HG03565 (cell line): ENCODE measurements around the gene EMC10.
"Not testable (repeated sequence)": the region's sequence is repeated elsewhere in the genome, so short reads cannot be mapped to it uniquely, and the experiment has no call there.

Experiments used
- ATAC-seq: cut with Tn5 transposase; IDR thresholded peaks from one replicate; pipeline ENCODE4 v1.9.1; 2021; ENCODE audit warnings: mild to moderate bottlenecking, moderate library complexity; ENCODE audit not compliant: unreplicated experiment

The EMC10 gene

GRCh38 chr19:50450369-50451222, 25.7 kb upstream of the EMC10 start:
- no peak for ATAC-seq

GRCh38 chr19:50451223-50451534, 25.1 kb upstream of the EMC10 start:
- ATAC-seq: no peak

- ATAC-seq: no peak
These were observed 23.1 kb upstream of the EMC10 start for GRCh38 chr19:50453243-50453642.

- ATAC-seq: no peak
These were observed 20.3 kb upstream of the EMC10 start for GRCh38 chr19:50455992-50456391.

- ATAC-seq: no peak
These were observed 19.0 kb upstream of the EMC10 start for GRCh38 chr19:50457300-50457699.

GRCh38 chr19:50458396-50459066, 17.8 kb upstream of the EMC10 start:
- ATAC-seq: no peak

DNA sequence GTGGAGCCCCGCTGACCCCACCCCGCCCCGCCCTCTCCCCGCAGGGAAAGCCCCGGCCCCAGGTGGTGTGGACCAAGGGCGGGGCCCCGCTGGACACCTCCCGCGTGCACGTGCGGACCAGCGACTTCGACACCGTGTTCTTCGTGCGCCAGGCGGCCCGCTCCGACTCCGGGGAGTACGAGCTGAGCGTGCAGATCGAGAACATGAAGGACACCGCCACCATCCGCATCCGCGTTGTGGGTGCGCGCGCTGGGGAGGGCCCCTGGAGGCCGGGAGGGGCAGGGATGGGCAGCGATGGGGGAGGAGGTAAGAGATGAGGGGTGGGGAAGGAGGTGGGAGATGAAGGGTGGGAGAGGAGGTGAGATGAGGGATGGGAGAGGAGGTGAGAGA, 17.2 kb upstream of the EMC10 start:
- no peak for ATAC-seq

GRCh38 chr19:50459638-50460037, 16.7 kb upstream of the EMC10 start:
- no peak for ATAC-seq

DNA sequence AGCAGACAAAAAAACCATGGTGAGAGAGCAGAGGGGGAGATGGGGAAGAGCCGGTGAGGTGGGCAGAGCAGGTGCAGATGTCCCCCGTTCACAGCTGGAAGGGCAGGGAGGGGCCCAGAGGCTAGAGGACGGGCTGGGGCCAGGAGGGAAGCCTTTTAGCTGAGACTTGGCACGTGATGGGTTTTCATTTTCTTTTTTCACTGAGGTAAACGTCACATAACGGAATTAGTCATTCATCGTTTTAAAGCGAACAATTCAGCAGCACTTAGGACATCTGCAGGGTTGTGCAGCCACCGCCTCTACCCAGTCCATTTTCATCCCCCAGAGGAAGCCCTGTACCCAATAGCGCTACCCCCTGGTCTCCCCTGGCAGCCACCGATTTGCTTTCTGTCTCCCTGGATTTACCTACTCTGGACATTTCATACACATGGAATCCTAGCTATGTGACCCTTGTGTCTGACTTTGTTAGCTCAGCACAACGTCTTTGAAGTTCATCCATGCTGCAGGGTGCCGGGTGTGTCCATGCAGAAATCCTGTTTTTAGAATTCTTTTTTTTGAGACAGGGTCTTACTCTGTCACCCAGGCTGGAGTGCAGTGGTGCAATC, 16.0 kb upstream of the EMC10 start:
- ATAC-seq: peak; percentile 38

GRCh38 chr19:50461066-50461875, 15.0 kb upstream of the EMC10 start:
- ATAC-seq: peak; percentile 50

GRCh38 chr19:50462970-50463369, 13.3 kb upstream of the EMC10 start:
- ATAC-seq: no peak

DNA sequence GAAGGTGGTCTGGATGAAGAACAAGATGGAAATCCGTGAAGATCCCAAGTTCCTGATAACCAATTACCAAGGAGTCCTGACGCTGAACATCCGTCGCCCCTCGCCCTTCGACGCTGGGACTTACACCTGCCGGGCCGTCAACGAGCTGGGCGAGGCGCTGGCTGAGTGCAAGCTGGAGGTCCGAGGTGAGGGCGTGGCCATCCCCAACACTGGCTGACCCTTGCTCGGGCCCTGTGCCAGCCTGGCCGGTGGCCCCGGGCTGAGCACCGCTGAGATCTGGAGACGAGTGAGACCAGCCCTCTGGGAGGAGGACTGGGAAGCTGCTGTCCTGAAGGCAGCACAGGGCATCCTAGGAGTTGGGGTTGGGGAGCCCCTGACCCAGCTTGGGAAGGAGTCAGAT, 12.0 kb upstream of the EMC10 start:
- ATAC-seq: no peak

- no peak for ATAC-seq
These were observed 11.3 kb upstream of the EMC10 start for GRCh38 chr19:50465000-50465399.

- ATAC-seq: no peak
These were observed 10.2 kb upstream of the EMC10 start for GRCh38 chr19:50465986-50466705.

- no peak for ATAC-seq
These were observed 9.6 kb upstream of the EMC10 start for GRCh38 chr19:50466706-50467039.

DNA sequence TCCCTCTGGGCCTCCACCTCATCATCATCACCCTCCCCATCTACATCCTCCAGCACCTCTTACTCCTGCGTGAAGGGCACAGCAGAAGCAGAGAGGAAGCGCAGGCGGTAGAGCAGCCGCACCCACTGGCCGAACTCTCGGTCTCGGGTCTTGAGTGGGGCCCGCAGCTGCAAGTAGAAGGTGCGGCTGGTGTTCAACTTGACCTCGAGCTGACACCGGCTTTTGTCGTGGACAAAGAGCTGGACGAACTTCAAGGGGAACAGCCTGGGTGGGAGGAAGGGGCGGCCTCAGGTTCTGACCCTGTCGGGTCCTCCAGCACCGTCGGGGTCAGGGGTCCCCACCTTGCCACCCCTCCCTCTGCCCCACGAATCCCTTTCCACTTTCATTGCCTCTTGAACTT, 8.7 kb upstream of the EMC10 start:
- ATAC-seq: no peak

- ATAC-seq: no peak
These were observed 7.5 kb upstream of the EMC10 start for GRCh38 chr19:50468818-50469217.

- not testable (repeated sequence) for ATAC-seq
These were observed 3.0 kb upstream of the EMC10 start for GRCh38 chr19:50473336-50473735.

- ATAC-seq: no peak
These were observed 1.2 kb upstream of the EMC10 start for GRCh38 chr19:50475101-50475568.

DNA sequence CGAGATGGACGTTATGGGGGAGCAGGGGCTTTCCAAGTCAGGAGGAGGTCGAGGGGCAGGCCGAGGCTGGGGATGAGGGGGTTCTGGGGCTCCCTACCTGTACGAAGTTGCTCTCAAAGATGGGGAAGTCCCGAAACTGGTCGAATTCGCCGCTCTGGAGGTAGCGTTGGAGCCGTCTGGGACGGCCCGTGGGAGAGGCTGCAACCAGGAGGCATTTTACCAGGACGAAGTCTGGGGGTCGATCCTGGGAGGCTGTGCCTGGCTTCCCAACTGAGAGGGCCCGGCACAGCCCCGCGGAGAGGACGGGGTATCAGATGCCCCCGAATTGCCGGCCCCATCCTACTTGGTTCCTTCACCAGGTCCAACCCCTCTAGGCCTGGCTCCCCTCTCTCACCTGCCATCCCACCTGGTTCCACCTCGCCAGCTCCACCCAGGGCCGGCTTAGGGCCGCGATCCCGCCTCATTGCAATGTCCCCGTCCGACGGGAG, 527 bp upstream of the EMC10 start:
- no peak for ATAC-seq

GRCh38 chr19:50476907-50477238, 566 bp downstream of the EMC10 start:
- ATAC-seq: no peak
